ENCODE measurements around the gene FBXL17.

DNA sequence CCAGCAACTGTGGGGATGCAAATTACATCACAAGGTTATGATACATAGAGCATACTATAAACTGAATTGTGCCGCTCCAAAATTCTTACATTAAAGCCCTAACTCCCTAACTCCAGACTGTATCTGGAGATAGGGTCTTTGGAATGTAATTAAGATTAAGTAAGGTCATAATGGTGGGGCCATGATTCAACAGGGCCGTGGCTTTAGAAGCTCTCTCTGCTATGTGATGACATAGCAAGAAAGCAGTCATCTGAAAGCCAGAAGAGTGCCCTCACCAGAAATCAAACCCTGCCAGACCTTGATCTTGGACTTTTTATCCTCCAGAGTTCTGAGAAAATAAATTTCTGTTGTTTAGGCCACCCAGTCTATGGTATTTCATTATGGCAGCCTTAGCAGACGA lies 123.9 kb downstream of the FBXL17 start:
- TF ChIP-seq, protein P1, sequence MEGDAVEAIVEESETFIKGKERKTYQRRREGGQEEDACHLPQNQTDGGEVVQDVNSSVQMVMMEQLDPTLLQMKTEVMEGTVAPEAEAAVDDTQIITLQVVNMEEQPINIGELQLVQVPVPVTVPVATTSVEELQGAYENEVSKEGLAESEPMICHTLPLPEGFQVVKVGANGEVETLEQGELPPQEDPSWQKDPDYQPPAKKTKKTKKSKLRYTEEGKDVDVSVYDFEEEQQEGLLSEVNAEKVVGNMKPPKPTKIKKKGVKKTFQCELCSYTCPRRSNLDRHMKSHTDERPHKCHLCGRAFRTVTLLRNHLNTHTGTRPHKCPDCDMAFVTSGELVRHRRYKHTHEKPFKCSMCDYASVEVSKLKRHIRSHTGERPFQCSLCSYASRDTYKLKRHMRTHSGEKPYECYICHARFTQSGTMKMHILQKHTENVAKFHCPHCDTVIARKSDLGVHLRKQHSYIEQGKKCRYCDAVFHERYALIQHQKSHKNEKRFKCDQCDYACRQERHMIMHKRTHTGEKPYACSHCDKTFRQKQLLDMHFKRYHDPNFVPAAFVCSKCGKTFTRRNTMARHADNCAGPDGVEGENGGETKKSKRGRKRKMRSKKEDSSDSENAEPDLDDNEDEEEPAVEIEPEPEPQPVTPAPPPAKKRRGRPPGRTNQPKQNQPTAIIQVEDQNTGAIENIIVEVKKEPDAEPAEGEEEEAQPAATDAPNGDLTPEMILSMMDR (IDR thresholded peaks at IDR 0.05): no peak
- no peak for TF ChIP-seq POLR2A (IDR thresholded peaks at IDR 0.05)
